ENCODE results near the gene TARP.
A peak's percentile ranks its signal among the peaks of the same experiment; 100 is the strongest.

Gene TARP

GRCh38 chr7:38273286-38273995 is at the start of gene TARP:
Gene TARP, minus strand, starts transcription at chr7:38273636.
- no peaks in the 10 kb centered on the region for H3K4me1 ChIP-seq (ENCODE audit: control insufficient read depth, insufficient read depth, low read length, unreplicated experiment)
- H3K27me3 ChIP-seq (ENCODE audit: insufficient read depth, low read length), result no peaks in the 10 kb centered on the region
- H3K79me2 ChIP-seq (ENCODE audit: control insufficient read depth, insufficient read depth, low read length, unreplicated experiment), result no peaks in the 10 kb centered on the region
- H2AFZ ChIP-seq (ENCODE audit: low read length, unreplicated experiment), result no peak within 1 kb of the TSS
- H3K27ac ChIP-seq (ENCODE audit: low read depth, low read length), result no peak within 1 kb of the TSS
- H3K36me3 ChIP-seq (ENCODE audit: insufficient read depth, low read length), result no peaks in the 10 kb centered on the region
- H3K4me3 ChIP-seq (ENCODE audit: low read depth, low read length), result no peak within 1 kb of the TSS

GRCh38 chr7:38323156-38323555 is 49.7 kb upstream of the TARP start:
- H3K27ac ChIP-seq (ENCODE audit: low read depth, low read length), result no peak overlapping the region
- H3K36me3 ChIP-seq (ENCODE audit: insufficient read depth, low read length), result no peaks in the 10 kb centered on the region
- H3K4me3 ChIP-seq (ENCODE audit: low read depth, low read length), result no peak overlapping the region
- peaks cover 17% of the 10 kb centered on the region for H3K4me1 ChIP-seq (ENCODE audit: control insufficient read depth, insufficient read depth, low read length, unreplicated experiment)
- H3K27me3 ChIP-seq (ENCODE audit: insufficient read depth, low read length), result no peaks in the 10 kb centered on the region
- no peaks in the 10 kb centered on the region for H3K79me2 ChIP-seq (ENCODE audit: control insufficient read depth, insufficient read depth, low read length, unreplicated experiment)
- no peak overlapping the region for H2AFZ ChIP-seq (ENCODE audit: low read length, unreplicated experiment)

GRCh38 chr7:38322461-38322860 is 49.0 kb upstream of the TARP start:
- H3K36me3 ChIP-seq (ENCODE audit: insufficient read depth, low read length), result no peaks in the 10 kb centered on the region
- H2AFZ ChIP-seq (ENCODE audit: low read length, unreplicated experiment), result no peak overlapping the region
- H3K27ac ChIP-seq (ENCODE audit: low read depth, low read length), result no peak overlapping the region
- H3K79me2 ChIP-seq (ENCODE audit: control insufficient read depth, insufficient read depth, low read length, unreplicated experiment), result no peaks in the 10 kb centered on the region
- no peak overlapping the region for H3K4me3 ChIP-seq (ENCODE audit: low read depth, low read length)
- peaks cover 17% of the 10 kb centered on the region for H3K4me1 ChIP-seq (ENCODE audit: control insufficient read depth, insufficient read depth, low read length, unreplicated experiment)
- no peaks in the 10 kb centered on the region for H3K27me3 ChIP-seq (ENCODE audit: insufficient read depth, low read length)

- no peaks in the 10 kb centered on the region for H3K79me2 ChIP-seq (ENCODE audit: control insufficient read depth, insufficient read depth, low read length, unreplicated experiment)
- H3K36me3 ChIP-seq (ENCODE audit: insufficient read depth, low read length), result no peaks in the 10 kb centered on the region
- H3K27me3 ChIP-seq (ENCODE audit: insufficient read depth, low read length), result no peaks in the 10 kb centered on the region
- H2AFZ ChIP-seq (ENCODE audit: low read length, unreplicated experiment), result no peak overlapping the region
- peaks cover 17% of the 10 kb centered on the region for H3K4me1 ChIP-seq (ENCODE audit: control insufficient read depth, insufficient read depth, low read length, unreplicated experiment)
- H3K27ac ChIP-seq (ENCODE audit: low read depth, low read length), result no peak overlapping the region
- H3K4me3 ChIP-seq (ENCODE audit: low read depth, low read length), result no peak overlapping the region
These were observed 48.5 kb upstream of the TARP start for GRCh38 chr7:38321967-38322366.

- Histone ChIP-seq H2AFZ (ENCODE audit: low read length, unreplicated experiment) (peak overlapping the region; percentile 58), H3K4me3 (ENCODE audit: low read depth, low read length) (peak overlapping the region; percentile 33; the same call in 1 of the 2 replicates), H3K27me3 (ENCODE audit: insufficient read depth, low read length) (no peaks in the 10 kb centered on the region), H3K4me1 (ENCODE audit: control insufficient read depth, insufficient read depth, low read length, unreplicated experiment) (peaks cover 17% of the 10 kb centered on the region), H3K27ac (ENCODE audit: low read depth, low read length) (peak overlapping the region; percentile 35; the same call in 1 of the 2 replicates), H3K36me3 (ENCODE audit: insufficient read depth, low read length) (no peaks in the 10 kb centered on the region), H3K79me2 (ENCODE audit: control insufficient read depth, insufficient read depth, low read length, unreplicated experiment) (no peaks in the 10 kb centered on the region)
These were observed 48.1 kb upstream of the TARP start for GRCh38 chr7:38321515-38321944.

GRCh38 chr7:38321050-38321449 is 47.6 kb upstream of the TARP start:
- Histone ChIP-seq H2AFZ (ENCODE audit: low read length, unreplicated experiment) (peak overlapping the region; percentile 58), H3K4me3 (ENCODE audit: low read depth, low read length) (0 out of 2 replicates have a peak overlapping the region, but pooled peaks have one; percentile 33)

GRCh38 chr7:38319873-38320272 is 46.4 kb upstream of the TARP start:
- no peak overlapping the region for H3K4me3 ChIP-seq (ENCODE audit: low read depth, low read length)
- no peaks in the 10 kb centered on the region for H3K27me3 ChIP-seq (ENCODE audit: insufficient read depth, low read length)
- no peaks in the 10 kb centered on the region for H3K79me2 ChIP-seq (ENCODE audit: control insufficient read depth, insufficient read depth, low read length, unreplicated experiment)
- no peaks in the 10 kb centered on the region for H3K36me3 ChIP-seq (ENCODE audit: insufficient read depth, low read length)
- H3K27ac ChIP-seq (ENCODE audit: low read depth, low read length), result no peak overlapping the region
- H3K4me1 ChIP-seq (ENCODE audit: control insufficient read depth, insufficient read depth, low read length, unreplicated experiment), result peaks cover 17% of the 10 kb centered on the region
- no peak overlapping the region for H2AFZ ChIP-seq (ENCODE audit: low read length, unreplicated experiment)

More at GRCh38 chr7:38321050-38321449, 47.6 kb upstream of the TARP start:
- H3K79me2 ChIP-seq (ENCODE audit: control insufficient read depth, insufficient read depth, low read length, unreplicated experiment), result no peaks in the 10 kb centered on the region
- peak overlapping the region; percentile 35; the same call in 1 of the 2 replicates for H3K27ac ChIP-seq (ENCODE audit: low read depth, low read length)
- H3K27me3 ChIP-seq (ENCODE audit: insufficient read depth, low read length), result no peaks in the 10 kb centered on the region
- H3K36me3 ChIP-seq (ENCODE audit: insufficient read depth, low read length), result no peaks in the 10 kb centered on the region
- peaks cover 17% of the 10 kb centered on the region for H3K4me1 ChIP-seq (ENCODE audit: control insufficient read depth, insufficient read depth, low read length, unreplicated experiment)

GRCh38 chr7:38318803-38319416 is 45.5 kb upstream of the TARP start:
- Histone ChIP-seq H3K27me3 (ENCODE audit: insufficient read depth, low read length) (no peaks in the 10 kb centered on the region), H2AFZ (ENCODE audit: low read length, unreplicated experiment) (peak overlapping the region; percentile 52), H3K4me3 (ENCODE audit: low read depth, low read length) (no peak overlapping the region), H3K79me2 (ENCODE audit: control insufficient read depth, insufficient read depth, low read length, unreplicated experiment) (no peaks in the 10 kb centered on the region), H3K27ac (ENCODE audit: low read depth, low read length) (no peak overlapping the region), H3K36me3 (ENCODE audit: insufficient read depth, low read length) (no peaks in the 10 kb centered on the region), H3K4me1 (ENCODE audit: control insufficient read depth, insufficient read depth, low read length, unreplicated experiment) (peaks cover 17% of the 10 kb centered on the region)

GRCh38 chr7:38318241-38318640 is 44.8 kb upstream of the TARP start:
- Histone ChIP-seq H3K4me1 (ENCODE audit: control insufficient read depth, insufficient read depth, low read length, unreplicated experiment) (peaks cover 17% of the 10 kb centered on the region), H3K79me2 (ENCODE audit: control insufficient read depth, insufficient read depth, low read length, unreplicated experiment) (no peaks in the 10 kb centered on the region), H3K4me3 (ENCODE audit: low read depth, low read length) (no peak overlapping the region), H2AFZ (ENCODE audit: low read length, unreplicated experiment) (peak overlapping the region; percentile 52), H3K36me3 (ENCODE audit: insufficient read depth, low read length) (no peaks in the 10 kb centered on the region), H3K27ac (ENCODE audit: low read depth, low read length) (no peak overlapping the region), H3K27me3 (ENCODE audit: insufficient read depth, low read length) (no peaks in the 10 kb centered on the region)

GRCh38 chr7:38317515-38317914 is 44.1 kb upstream of the TARP start:
- H3K4me3 ChIP-seq (ENCODE audit: low read depth, low read length), result no peak overlapping the region
- H3K4me1 ChIP-seq (ENCODE audit: control insufficient read depth, insufficient read depth, low read length, unreplicated experiment), result peaks cover 21% of the 10 kb centered on the region
- no peaks in the 10 kb centered on the region for H3K36me3 ChIP-seq (ENCODE audit: insufficient read depth, low read length)
- no peak overlapping the region for H3K27ac ChIP-seq (ENCODE audit: low read depth, low read length)
- H3K79me2 ChIP-seq (ENCODE audit: control insufficient read depth, insufficient read depth, low read length, unreplicated experiment), result no peaks in the 10 kb centered on the region
- H3K27me3 ChIP-seq (ENCODE audit: insufficient read depth, low read length), result no peaks in the 10 kb centered on the region
- no peak overlapping the region for H2AFZ ChIP-seq (ENCODE audit: low read length, unreplicated experiment)
